Measurements from ENCODE around the gene AGMO.
"Not testable (repeated sequence)": the region's sequence is repeated elsewhere in the genome, so short reads cannot be mapped to it uniquely, and the experiment has no call there.

The AGMO gene

GRCh38 chr7:15314922-15315321 lies 246.9 kb downstream of the AGMO start:
- DNase-seq (ENCODE audit: low read depth): no peak

- no peak for DNase-seq (ENCODE audit: low read depth)
These were observed 248.5 kb downstream of the AGMO start for GRCh38 chr7:15313361-15313760.

DNA sequence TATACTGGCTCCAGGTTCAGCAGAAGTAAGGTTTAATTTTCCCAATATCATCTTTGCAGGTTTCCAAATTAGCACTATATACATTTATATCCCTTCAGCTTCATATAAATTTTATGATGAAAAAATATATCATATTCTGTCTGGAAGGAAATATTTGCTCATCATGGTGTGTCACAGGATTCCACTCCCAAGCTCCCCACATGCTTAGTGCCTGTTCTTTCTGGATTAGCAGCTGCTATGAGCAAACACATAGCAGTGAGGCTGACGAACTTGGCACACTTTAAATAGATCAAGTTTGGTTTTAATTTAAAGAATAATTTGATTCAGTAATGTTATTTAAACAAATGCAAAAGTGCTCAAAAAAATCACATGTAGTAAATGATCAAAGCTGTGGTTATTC lies 251.9 kb downstream of the AGMO start:
- DNase-seq (ENCODE audit: low read depth): no peak

GRCh38 chr7:15308821-15309220 lies 253.0 kb downstream of the AGMO start:
- DNase-seq (ENCODE audit: low read depth): no peak

DNA sequence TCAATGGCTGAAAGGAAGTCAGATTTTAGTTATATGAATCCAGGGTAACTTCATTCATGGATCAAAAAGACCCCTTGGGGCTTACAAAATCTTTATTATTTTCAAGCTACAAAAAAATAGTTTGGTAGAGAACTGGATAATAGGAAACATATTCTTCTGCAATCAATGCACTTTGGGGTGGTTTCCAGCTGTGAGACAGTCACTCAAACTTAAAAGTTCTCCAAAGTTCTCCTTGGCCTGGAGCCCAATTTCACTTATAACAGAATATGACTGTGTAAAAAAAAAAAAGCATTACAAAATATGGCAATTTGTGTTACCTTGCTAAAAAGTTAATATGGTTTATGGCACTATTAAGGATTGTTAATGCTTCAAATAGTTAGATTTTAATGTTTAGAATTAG lies 255.5 kb downstream of the AGMO start:
- no peak for DNase-seq (ENCODE audit: low read depth)

GRCh38 chr7:15305002-15305600 lies 256.7 kb downstream of the AGMO start:
- DNase-seq (ENCODE audit: low read depth): no peak

GRCh38 chr7:15303357-15303756 lies 258.5 kb downstream of the AGMO start:
- DNase-seq (ENCODE audit: low read depth): no peak

GRCh38 chr7:15300986-15301385 lies 260.8 kb downstream of the AGMO start:
- not testable (repeated sequence) for DNase-seq (ENCODE audit: low read depth)

DNA sequence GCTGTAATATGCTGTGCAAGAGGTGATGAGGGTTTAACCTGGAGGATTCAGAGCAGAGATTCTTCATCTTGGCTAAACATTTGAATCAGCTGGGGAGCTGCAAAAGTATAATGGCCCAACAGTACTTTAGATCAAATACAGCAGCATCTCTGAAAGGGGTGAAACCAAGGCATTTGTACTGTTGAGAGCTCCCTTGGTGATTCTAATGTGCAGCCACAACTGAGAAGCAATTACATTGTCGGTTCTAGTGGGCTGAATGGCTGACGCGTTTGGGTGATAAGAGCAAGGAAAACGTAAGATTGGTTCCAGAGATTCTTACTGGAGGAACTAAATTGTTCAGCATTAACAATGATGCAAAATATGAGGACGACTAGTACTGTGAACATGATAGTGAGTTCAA lies 269.7 kb downstream of the AGMO start:
- no peak for DNase-seq (ENCODE audit: low read depth)

DNA sequence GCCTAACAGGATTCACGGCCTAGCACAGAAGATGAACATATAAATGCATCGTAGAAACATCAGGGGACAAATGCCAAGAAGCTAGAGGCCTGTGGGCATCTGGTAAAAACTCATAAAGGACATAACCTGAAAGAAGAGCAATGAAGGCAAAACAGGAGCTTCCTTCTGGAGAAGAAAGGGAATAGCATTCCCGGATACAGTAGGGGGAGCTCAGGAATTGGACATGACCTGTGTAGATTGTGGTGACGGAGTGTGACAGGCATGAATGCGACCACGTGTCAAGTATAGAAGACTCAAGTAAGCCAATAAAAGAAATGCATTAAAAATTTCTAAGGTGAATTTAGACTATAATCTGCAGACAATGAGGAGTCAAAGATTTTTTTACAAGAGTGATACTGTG lies 270.1 kb downstream of the AGMO start:
- no peak for DNase-seq (ENCODE audit: low read depth)

DNA sequence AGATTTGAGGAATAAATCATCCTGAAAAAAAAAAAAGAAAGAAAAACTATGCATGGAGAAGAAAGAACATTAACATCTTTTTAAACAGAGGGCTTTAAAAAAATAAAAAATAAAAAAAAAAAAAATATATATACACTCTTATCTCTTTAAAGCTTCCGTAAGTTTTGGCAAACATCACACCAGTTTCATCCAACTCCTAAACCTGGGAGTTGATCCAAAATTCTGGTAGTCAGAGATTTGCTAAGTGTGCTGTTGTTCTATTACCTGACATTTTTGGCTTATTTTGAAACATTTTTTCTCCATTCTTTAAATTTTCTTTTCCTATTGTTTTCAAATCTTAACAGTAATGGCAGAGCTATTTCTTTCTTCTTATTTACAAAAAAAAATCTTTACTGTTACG lies 273.1 kb downstream of the AGMO start:
- no peak for DNase-seq (ENCODE audit: low read depth)

DNA sequence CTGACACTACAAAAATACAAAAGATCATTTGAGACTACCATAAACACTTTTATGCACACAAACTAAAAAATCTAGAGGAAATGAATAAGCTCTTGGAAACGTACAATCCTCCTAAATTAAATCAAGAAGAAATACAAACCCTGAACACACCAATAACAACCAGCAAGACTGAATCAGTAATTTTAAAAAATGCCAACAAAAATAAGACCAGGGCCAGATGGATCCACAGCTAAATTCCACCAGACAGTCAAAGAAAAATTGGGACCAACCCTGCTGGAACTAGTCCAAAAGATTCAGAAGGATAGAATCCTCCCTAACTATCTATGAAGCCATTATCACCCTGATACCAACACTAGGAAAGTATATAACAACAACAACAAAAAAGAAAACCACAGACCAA lies 277.4 kb downstream of the AGMO start:
- no peak for DNase-seq (ENCODE audit: low read depth)

GRCh38 chr7:15280078-15280733 lies 281.6 kb downstream of the AGMO start:
- no peak for DNase-seq (ENCODE audit: low read depth)

GRCh38 chr7:15279640-15280039 lies 282.2 kb downstream of the AGMO start:
- no peak for DNase-seq (ENCODE audit: low read depth)

GRCh38 chr7:15257689-15258088 lies 304.1 kb downstream of the AGMO start:
- no peak for DNase-seq (ENCODE audit: low read depth)

GRCh38 chr7:15252181-15252580 lies 309.6 kb downstream of the AGMO start:
- DNase-seq (ENCODE audit: low read depth): no peak

DNA sequence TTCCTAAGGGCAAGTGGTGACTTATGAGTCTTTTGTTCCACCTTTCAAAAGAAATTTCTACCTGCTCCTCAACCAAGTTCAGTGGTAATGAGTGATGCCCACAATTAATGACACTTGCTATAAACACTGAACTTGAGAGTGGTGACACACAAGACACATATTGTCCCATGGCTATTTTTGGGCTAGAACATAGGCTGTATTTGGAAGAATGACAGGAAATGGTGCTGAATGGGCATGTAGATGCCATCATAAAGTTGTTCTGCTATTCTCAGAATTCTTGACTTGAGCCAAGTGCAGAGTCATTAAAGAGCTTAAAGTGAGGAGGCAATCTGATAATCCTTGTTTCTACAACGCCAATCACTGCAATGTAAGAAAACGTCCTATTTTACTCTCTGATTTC lies 313.3 kb downstream of the AGMO start:
- DNase-seq (ENCODE audit: low read depth): no peak

- no peak for DNase-seq (ENCODE audit: low read depth)
These were observed 316.0 kb downstream of the AGMO start for GRCh38 chr7:15245831-15246230.

GRCh38 chr7:15239801-15240200 lies 322.0 kb downstream of the AGMO start:
- DNase-seq (ENCODE audit: low read depth): no peak

GRCh38 chr7:15236952-15237351 lies 324.9 kb downstream of the AGMO start:
- no peak for DNase-seq (ENCODE audit: low read depth)

DNA sequence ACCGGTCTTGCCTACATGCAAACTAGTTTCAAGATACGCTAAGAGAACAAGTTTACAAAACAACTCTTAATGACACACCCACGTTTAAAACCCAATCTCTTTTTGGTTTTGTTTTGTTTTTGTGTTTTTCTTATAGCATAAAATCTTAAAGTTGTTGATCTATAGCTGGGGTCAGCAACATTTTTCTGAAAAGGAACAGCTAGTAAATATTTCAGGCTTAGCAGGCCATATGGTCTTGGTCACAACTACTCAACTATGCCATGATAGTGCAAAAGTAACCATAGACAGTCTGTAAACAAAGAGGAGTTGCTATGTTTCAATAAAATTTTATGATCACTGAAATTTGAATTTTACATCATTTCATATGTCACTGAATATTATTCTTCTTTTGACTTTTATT lies 327.4 kb downstream of the AGMO start:
- DNase-seq (ENCODE audit: low read depth): no peak

GRCh38 chr7:15228831-15229230 lies 333.0 kb downstream of the AGMO start:
- no peak for DNase-seq (ENCODE audit: low read depth)

- DNase-seq (ENCODE audit: low read depth): no peak
These were observed 335.8 kb downstream of the AGMO start for GRCh38 chr7:15225981-15226380.

DNA sequence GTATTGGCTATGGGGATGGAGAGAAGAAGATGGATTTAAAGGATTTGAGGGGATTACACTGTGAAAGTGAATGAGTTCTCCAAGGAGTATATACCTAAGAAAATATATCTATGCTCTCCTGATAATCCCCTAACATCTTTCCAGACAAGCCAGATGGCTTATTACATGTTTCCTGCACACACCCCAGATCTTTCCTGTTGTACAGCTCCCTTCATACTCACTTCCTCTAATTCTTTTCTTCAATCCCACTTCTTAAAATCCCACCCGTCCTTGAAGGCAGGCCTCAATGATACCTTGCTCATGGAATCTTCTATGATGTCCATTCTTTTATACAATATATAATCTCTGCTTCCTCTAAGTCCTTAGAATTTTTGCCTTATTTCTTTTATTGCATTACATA lies 342.1 kb downstream of the AGMO start:
- no peak for DNase-seq (ENCODE audit: low read depth)

All from activated gamma-delta T cell treated with anti-CD3 and anti-CD28 coated beads, Interleukin-2, amount 50 U/mL, for 16 hours (primary cell).